GM21737 (cell line): Measurements from ENCODE around the gene CELF3.
"Not testable (repeated sequence)": the region's sequence is repeated elsewhere in the genome, so short reads cannot be mapped to it uniquely, and the experiment has no call there.

ENCODE experiments used
- ATAC-seq: cut with Tn5 transposase; IDR thresholded peaks from one replicate; pipeline ENCODE4 v1.9.1; 2021; ENCODE audit warnings: mild to moderate bottlenecking, moderate library complexity; ENCODE audit not compliant: unreplicated experiment

Gene CELF3

GRCh38 chr1:151704246-151704645, 12.4 kb downstream of the CELF3 start:
- ATAC-seq = no peak

- ATAC-seq = no peak
Measured at GRCh38 chr1:151703813-151704212, 12.8 kb downstream of the CELF3 start.

GRCh38 chr1:151702936-151703335, 13.7 kb downstream of the CELF3 start:
- ATAC-seq = no peak

GRCh38 chr1:151701515-151701914, 15.1 kb downstream of the CELF3 start:
- no peak for ATAC-seq

GRCh38 chr1:151693057-151693651, 23.4 kb downstream of the CELF3 start:
- no peak for ATAC-seq

GRCh38 chr1:151692226-151692625, 24.4 kb downstream of the CELF3 start:
- no peak for ATAC-seq

GRCh38 chr1:151689494-151689893, 27.1 kb downstream of the CELF3 start:
- no peak for ATAC-seq

- ATAC-seq = no peak
Measured at GRCh38 chr1:151686561-151686960, 30.0 kb downstream of the CELF3 start.

GRCh38 chr1:151684128-151684527, 32.5 kb downstream of the CELF3 start:
- no peak for ATAC-seq

GRCh38 chr1:151682901-151683300, 33.7 kb downstream of the CELF3 start:
- not testable (repeated sequence) for ATAC-seq

- ATAC-seq = no peak
Measured at GRCh38 chr1:151681923-151682322, 34.7 kb downstream of the CELF3 start.

GRCh38 chr1:151680826-151681225, 35.8 kb downstream of the CELF3 start:
- no peak for ATAC-seq

GRCh38 chr1:151680391-151680790, 36.2 kb downstream of the CELF3 start:
- no peak for ATAC-seq

GRCh38 chr1:151673407-151673806, 43.2 kb downstream of the CELF3 start:
- ATAC-seq = no peak

- not testable (repeated sequence) for ATAC-seq
Measured at GRCh38 chr1:151670036-151670675, 46.4 kb downstream of the CELF3 start.

- no peak for ATAC-seq
Measured at GRCh38 chr1:151668090-151668489, 48.5 kb downstream of the CELF3 start.

GRCh38 chr1:151661751-151662150, 54.9 kb downstream of the CELF3 start:
- no peak for ATAC-seq

GRCh38 chr1:151655371-151655770, 61.2 kb downstream of the CELF3 start:
- ATAC-seq = no peak

GRCh38 chr1:151653397-151653796, 63.2 kb downstream of the CELF3 start:
- no peak for ATAC-seq
